GM20431 (cell line): ENCODE measurements around the gene ZFPM1.

ENCODE experiments used
- in situ Hi-C: fragments of 300-500 bp; cut with MseI, MboI; formaldehyde crosslinking; loops from one replicate; pipeline ENCODE4 v1.15.0; 2020; ENCODE audit warnings: low sequenced_read_pairs; ENCODE audit not compliant: unreplicated experiment

Gene ZFPM1

GRCh38 chr16:88569614-88569984 lies 116.5 kb downstream of the ZFPM1 start:
- in situ Hi-C loops, result no loop called here

GRCh38 chr16:88569985-88570690 lies 117.1 kb downstream of the ZFPM1 start, which contains the start of gene ZC3H18:
TSS of gene ZC3H18 (plus strand) at chr16:88570403. CDS start at chr16:88577124, 6,721 bp downstream.
- in situ Hi-C loops, result no loop called here

GRCh38 chr16:88570691-88571092 lies 117.6 kb downstream of the ZFPM1 start:
- in situ Hi-C loops, result no loop called here

- in situ Hi-C loops, result no loop called here
These were observed 122.2 kb downstream of the ZFPM1 start for GRCh38 chr16:88575251-88575650.

GRCh38 chr16:88576307-88576706 lies 123.2 kb downstream of the ZFPM1 start:
- in situ Hi-C loops, result no loop called here

- in situ Hi-C loops, result no loop called here
These were observed 124.1 kb downstream of the ZFPM1 start for GRCh38 chr16:88577166-88577565.

- in situ Hi-C loops, result no loop called here
These were observed 125.6 kb downstream of the ZFPM1 start for GRCh38 chr16:88578446-88579313.

- in situ Hi-C loops, result no loop called here
These were observed 127.3 kb downstream of the ZFPM1 start for GRCh38 chr16:88580371-88580770.

- in situ Hi-C loops, result no loop called here
These were observed 128.0 kb downstream of the ZFPM1 start for GRCh38 chr16:88581033-88581432.

- in situ Hi-C loops, result no loop called here
These were observed 130.0 kb downstream of the ZFPM1 start for GRCh38 chr16:88582912-88583575.

- in situ Hi-C loops, result no loop called here
These were observed 131.6 kb downstream of the ZFPM1 start for GRCh38 chr16:88584676-88585075.

- in situ Hi-C loops, result no loop called here
These were observed 132.2 kb downstream of the ZFPM1 start for GRCh38 chr16:88585269-88585668.

GRCh38 chr16:88585927-88586581 lies 133.0 kb downstream of the ZFPM1 start:
- in situ Hi-C loops, result no loop called here
